Calu3 (cell line): Measurements from ENCODE around the gene VSTM1. TPM values are rescaled to one million over a fixed set of nuclear protein-coding genes. Genes with fewer than 3 reads are reported as not detected.

ENCODE experiments used
- BruUV-seq: library from RNA; stranded (reverse); fragments of 400-500 nt; replicated peaks from 2 replicates; lab custom pipeline; 2021; lab: Mats Ljungman, UMichigan
- CTCF ChIA-PET: fragments of 300-600 bp; sonication (Branson Sonifier 250); formaldehyde crosslinking; loops from one replicate; lab custom pipeline; 2022; ENCODE audit warnings: antibody characterized with exemption; lab: Charles Lee
- DNase-seq: peaks from one replicate; pipeline ENCODE4 v3.0.0; 2022
- H3K27ac Mint-ChIP-seq: one replicate; pipeline ENCODE4 v1.8.0; 2022; ENCODE audit warnings: mixed read lengths; ENCODE audit not compliant: unreplicated experiment
- H3K27me3 Mint-ChIP-seq: one replicate; pipeline ENCODE4 v1.8.0; 2022; ENCODE audit warnings: mixed read lengths; ENCODE audit not compliant: unreplicated experiment
- H3K36me3 Mint-ChIP-seq: one replicate; pipeline ENCODE4 v1.8.0; 2022; ENCODE audit warnings: mild to moderate bottlenecking, moderate library complexity, mixed read lengths; ENCODE audit not compliant: insufficient read depth, unreplicated experiment
- H3K4me1 Mint-ChIP-seq: one replicate; pipeline ENCODE4 v1.8.0; 2022; ENCODE audit warnings: mild to moderate bottlenecking, low read depth, mixed read lengths; ENCODE audit not compliant: unreplicated experiment
- H3K4me3 Mint-ChIP-seq: one replicate; pipeline ENCODE4 v1.8.0; 2022; ENCODE audit warnings: mild to moderate bottlenecking, low read depth, moderate library complexity, mixed read lengths; ENCODE audit not compliant: unreplicated experiment
- H3K9me3 Mint-ChIP-seq: one replicate; pipeline ENCODE4 v1.8.0; 2022; ENCODE audit warnings: low read depth, mixed read lengths; ENCODE audit not compliant: unreplicated experiment
- intact Hi-C: fragments of 100-400 bp; cut with micrococcal nuclease; formaldehyde crosslinking; loops from one replicate; pipeline ENCODE4 v1.10.0; 2022; ENCODE audit not compliant: unreplicated experiment
- total RNA-seq: library from RNA; stranded (reverse); gene quantifications from 2 replicates; pipeline ENCODE4 v1.2.3, GENCODE V29; 2022
- TF ChIP-seq, protein P1 (sequence below): fragments of 200-600 bp; IDR thresholded peaks from one replicate; pipeline ENCODE4 v1.8.0; 2022; ENCODE audit warnings: antibody characterized with exemption; ENCODE audit not compliant: unreplicated experiment

VSTM1 gene
- total RNA-seq, 1 experiment from 2014 or later = not detected

DNA sequence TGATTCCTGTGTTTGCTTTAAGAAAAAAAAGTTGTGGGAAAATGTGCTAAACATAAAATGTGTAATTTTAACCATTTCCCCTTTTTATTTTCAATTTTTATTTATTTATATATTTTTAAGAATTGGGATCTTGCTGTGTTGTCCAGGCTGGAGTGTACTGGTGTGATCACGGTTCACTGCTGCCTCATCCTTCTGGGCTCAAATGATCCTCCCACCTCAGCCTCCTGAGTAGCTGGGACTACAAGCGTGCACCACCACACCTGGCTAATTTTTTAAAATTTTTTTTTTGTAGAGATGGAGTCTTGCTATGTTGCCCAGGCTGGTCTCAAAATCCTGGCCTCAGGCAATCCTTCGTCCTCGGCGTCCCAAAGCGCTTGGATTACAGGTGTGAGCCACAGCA is 53.2 kb downstream of the VSTM1 start:
- DNase-seq = no peak
- intact Hi-C loops = no loop called here
- Mint-ChIP-seq H3K4me3 (no peak overlapping the region), H3K9me3 (no peaks in the 10 kb centered on the region), H3K27ac (peak overlapping the region; percentile 86), H3K27me3 (no peaks in the 10 kb centered on the region), H3K4me1 (peaks cover 45% of the 10 kb centered on the region), H3K36me3 (peaks cover 57% of the 10 kb centered on the region)
- no TSS peak for BruUV-seq
- CTCF ChIA-PET = interaction anchor here (0.6 to 0.7 kb wide), 3 partner anchors 8 to 47 kb away, joined by 3 to 4 read pairs (median 3); no protein-coding TSS in a partner anchor
- TF ChIP-seq, protein P1, sequence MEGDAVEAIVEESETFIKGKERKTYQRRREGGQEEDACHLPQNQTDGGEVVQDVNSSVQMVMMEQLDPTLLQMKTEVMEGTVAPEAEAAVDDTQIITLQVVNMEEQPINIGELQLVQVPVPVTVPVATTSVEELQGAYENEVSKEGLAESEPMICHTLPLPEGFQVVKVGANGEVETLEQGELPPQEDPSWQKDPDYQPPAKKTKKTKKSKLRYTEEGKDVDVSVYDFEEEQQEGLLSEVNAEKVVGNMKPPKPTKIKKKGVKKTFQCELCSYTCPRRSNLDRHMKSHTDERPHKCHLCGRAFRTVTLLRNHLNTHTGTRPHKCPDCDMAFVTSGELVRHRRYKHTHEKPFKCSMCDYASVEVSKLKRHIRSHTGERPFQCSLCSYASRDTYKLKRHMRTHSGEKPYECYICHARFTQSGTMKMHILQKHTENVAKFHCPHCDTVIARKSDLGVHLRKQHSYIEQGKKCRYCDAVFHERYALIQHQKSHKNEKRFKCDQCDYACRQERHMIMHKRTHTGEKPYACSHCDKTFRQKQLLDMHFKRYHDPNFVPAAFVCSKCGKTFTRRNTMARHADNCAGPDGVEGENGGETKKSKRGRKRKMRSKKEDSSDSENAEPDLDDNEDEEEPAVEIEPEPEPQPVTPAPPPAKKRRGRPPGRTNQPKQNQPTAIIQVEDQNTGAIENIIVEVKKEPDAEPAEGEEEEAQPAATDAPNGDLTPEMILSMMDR = no peak

DNA sequence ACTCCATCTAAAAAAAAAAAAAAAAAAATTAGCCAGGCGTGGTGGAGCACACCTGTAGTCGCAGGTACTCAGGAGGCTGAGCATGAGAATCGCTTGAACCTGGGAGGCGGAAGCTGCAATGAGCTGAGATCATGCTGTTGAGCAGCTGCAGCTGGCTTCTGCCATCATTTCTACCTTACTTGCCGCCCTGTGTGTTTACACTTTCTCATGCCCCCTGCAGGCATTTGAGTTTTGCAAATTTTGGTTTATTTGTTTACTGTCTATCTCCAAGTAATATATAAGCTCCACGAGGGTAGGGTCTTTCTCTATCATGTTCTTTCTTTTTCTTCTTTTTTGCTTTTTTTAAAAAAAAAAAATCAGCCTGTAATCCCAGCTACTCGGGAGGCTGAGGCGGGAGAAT is 54.3 kb downstream of the VSTM1 start:
- Mint-ChIP-seq H3K36me3 (peaks cover 61% of the 10 kb centered on the region), H3K9me3 (no peaks in the 10 kb centered on the region), H3K4me3 (no peak overlapping the region), H3K27ac (peak overlapping the region; percentile 86), H3K27me3 (no peaks in the 10 kb centered on the region), H3K4me1 (peaks cover 34% of the 10 kb centered on the region)
- intact Hi-C loops = no loop called here
- DNase-seq = no peak
- CTCF ChIA-PET = interaction anchor here (0.7 to 0.8 kb wide), 2 partner anchors 138 to 673 kb away, joined by 3 to 5 read pairs; no protein-coding TSS in a partner anchor
- BruUV-seq = no TSS peak
- TF ChIP-seq, protein P1 = no peak

DNA sequence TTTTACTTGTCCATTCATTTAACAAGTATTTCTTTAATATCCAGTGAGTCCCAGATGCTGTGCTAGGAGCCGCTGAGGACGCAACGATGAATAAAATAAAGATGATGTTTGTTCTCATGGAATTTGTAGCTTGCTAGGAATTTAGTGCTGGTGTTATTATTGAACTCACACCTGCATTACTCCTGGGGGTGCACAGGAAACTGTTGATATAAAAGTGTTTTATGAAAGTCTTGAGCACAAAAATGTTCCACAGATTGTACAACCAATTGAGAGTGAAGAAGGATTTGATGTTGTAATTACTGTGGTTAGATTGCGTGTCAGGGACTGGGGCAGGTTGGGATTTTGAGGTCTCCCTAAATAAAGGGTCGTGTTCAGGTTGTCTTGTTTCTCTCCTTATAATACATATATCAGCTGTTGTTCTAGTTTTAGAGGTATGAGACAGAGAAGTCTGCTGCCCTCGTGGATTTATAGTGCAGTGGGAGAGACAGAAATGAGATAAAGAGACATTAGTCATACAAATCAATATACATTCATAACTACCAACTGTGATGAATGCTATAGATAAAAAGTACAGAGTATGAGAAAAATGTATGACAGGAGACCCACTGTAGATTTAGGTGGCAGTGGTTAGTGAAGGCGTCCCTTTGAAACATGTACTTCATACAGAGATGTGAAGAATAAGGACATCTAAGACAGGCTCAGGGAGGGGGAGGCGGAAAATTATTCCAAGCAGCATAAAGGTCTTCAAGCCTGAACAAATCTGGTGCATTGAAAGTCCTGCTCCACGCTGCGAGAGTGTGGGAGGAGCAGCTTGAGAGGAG is 61.0 kb downstream of the VSTM1 start:
- BruUV-seq = no TSS peak
- TF ChIP-seq, protein P1 = no peak
- peaks cover 68% of the 10 kb centered on the region for H3K36me3 Mint-ChIP-seq
- intact Hi-C loops = loop anchor here (1.0 kb wide), 2 partner anchors 18 to 22 kb away; no protein-coding TSS in a partner anchor
- H3K9me3 Mint-ChIP-seq = no peaks in the 10 kb centered on the region
- CTCF ChIA-PET = interaction anchor here (0.7 to 2.1 kb wide), 11 partner anchors 8 to 1005 kb away, joined by 3 to 14 read pairs (median 4); partner anchors contain the start of genes CACNG6 and PRKCG
- H3K4me3 Mint-ChIP-seq = peak overlapping the region; percentile 20
- H3K4me1 Mint-ChIP-seq = peaks cover 51% of the 10 kb centered on the region
- no peaks in the 10 kb centered on the region for H3K27me3 Mint-ChIP-seq
- DNase-seq = peak; percentile 73
- H3K27ac Mint-ChIP-seq = peak overlapping the region; percentile 88

DNA sequence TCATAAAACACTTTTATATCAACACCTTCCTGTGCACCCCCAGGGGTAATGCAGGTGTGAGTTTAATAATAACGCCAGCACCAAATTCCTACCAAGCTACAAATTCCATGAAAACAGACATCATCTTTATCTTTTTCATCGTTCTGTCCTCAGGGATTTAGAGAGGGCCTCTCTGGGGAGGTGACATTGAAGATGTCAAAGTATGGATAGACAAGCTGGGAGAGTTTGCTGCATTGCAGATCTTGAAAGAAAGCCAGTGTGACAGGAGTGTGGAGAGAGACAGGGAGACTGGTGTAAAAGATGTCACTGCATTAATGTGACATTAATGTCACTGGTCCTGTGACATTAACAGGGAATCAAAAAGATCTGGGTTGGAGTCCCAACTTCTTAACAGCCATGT is 62.2 kb downstream of the VSTM1 start:
- no peak for DNase-seq
- BruUV-seq = no TSS peak

More for the DNA sequence above, 62.2 kb downstream of the VSTM1 start:
- Mint-ChIP-seq H3K36me3 (peaks cover 67% of the 10 kb centered on the region), H3K27ac (peak overlapping the region; percentile 88), H3K4me3 (peak overlapping the region; percentile 20), H3K27me3 (no peaks in the 10 kb centered on the region), H3K9me3 (no peaks in the 10 kb centered on the region), H3K4me1 (peaks cover 46% of the 10 kb centered on the region)
- CTCF ChIA-PET = interaction anchor here (0.6 to 1.6 kb wide), 4 partner anchors 10 to 697 kb away, joined by 4 to 10 read pairs (median 6); partner anchors contain the start of genes CACNG6 and PRKCG
- intact Hi-C loops = no loop called here
- TF ChIP-seq, protein P1 = no peak
